Measurements from ENCODE around the gene CACNG6.

Gene CACNG6

DNA sequence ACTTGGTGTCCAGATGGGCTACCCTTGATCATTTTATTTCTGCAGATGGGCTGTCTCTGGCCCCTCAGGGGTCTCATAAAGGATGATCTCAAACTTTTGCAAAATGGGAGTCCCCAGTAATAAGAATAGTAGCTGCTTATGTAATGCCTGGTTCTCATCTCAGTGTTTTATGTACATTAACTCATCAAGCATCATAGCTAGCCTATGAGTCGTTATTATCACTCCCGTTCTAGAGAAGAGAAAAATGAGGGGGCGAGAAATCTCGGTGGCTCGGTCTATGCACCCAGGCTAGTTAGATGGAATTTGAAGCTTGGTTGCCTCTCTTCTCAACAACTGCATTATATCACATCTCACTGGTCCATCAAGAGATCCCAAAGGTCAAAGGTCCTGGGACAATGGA lies 3.4 kb downstream of the CACNG6 start:
- no peak overlapping the region for H3K27ac ChIP-seq
- no peak for DNase-seq (ENCODE audit: low read depth, low spot score)

DNA sequence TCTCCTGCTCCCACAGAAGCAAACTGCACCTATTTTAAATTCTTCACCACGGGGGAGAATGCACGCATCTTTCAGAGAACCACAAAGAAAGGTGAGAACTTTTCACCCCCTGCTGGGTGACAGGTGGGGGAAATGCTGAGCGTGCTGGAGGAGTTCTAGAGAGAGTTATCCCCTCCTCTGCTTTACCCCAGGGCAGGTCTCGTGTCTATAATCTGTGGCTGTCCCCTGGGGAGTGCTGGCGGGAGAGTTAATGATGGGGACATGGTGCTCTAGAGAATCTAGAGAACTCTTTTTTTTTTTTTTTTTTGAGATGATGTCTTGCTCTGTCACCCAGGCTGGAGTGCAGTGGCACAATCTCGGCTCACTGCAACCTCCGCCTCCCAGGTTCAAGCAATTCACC lies 6.8 kb downstream of the CACNG6 start:
- no peak overlapping the region for H3K27ac ChIP-seq
- DNase-seq (ENCODE audit: low read depth, low spot score): no peak

DNA sequence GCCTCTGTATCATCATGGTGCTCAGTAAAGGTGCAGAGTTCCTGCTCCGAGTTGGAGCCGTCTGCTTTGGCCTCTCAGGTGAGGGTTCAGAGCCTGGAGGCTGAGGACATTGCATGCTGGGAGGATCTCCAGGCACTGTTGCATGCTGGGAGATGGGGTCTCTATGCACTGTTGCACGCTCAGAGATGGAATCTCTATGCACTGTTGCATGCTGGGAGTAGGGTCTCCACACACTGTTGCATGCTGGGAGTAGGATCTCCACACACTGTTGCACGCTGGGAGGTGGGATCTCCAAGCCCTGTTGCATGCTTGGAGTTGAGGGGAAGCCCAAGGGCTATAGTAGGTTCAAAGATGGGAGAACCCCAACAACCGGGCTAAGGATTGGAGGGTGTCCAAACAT lies 8.3 kb downstream of the CACNG6 start:
- DNase-seq (ENCODE audit: low read depth, low spot score): no peak
- H3K27ac ChIP-seq: no peak overlapping the region

DNA sequence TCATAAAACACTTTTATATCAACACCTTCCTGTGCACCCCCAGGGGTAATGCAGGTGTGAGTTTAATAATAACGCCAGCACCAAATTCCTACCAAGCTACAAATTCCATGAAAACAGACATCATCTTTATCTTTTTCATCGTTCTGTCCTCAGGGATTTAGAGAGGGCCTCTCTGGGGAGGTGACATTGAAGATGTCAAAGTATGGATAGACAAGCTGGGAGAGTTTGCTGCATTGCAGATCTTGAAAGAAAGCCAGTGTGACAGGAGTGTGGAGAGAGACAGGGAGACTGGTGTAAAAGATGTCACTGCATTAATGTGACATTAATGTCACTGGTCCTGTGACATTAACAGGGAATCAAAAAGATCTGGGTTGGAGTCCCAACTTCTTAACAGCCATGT lies 10.1 kb downstream of the CACNG6 start:
- DNase-seq (ENCODE audit: low read depth, low spot score): no peak
- H3K27ac ChIP-seq: no peak overlapping the region

DNA sequence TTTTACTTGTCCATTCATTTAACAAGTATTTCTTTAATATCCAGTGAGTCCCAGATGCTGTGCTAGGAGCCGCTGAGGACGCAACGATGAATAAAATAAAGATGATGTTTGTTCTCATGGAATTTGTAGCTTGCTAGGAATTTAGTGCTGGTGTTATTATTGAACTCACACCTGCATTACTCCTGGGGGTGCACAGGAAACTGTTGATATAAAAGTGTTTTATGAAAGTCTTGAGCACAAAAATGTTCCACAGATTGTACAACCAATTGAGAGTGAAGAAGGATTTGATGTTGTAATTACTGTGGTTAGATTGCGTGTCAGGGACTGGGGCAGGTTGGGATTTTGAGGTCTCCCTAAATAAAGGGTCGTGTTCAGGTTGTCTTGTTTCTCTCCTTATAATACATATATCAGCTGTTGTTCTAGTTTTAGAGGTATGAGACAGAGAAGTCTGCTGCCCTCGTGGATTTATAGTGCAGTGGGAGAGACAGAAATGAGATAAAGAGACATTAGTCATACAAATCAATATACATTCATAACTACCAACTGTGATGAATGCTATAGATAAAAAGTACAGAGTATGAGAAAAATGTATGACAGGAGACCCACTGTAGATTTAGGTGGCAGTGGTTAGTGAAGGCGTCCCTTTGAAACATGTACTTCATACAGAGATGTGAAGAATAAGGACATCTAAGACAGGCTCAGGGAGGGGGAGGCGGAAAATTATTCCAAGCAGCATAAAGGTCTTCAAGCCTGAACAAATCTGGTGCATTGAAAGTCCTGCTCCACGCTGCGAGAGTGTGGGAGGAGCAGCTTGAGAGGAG lies 11.3 kb downstream of the CACNG6 start:
- DNase-seq (ENCODE audit: low read depth, low spot score): no peak

DNA sequence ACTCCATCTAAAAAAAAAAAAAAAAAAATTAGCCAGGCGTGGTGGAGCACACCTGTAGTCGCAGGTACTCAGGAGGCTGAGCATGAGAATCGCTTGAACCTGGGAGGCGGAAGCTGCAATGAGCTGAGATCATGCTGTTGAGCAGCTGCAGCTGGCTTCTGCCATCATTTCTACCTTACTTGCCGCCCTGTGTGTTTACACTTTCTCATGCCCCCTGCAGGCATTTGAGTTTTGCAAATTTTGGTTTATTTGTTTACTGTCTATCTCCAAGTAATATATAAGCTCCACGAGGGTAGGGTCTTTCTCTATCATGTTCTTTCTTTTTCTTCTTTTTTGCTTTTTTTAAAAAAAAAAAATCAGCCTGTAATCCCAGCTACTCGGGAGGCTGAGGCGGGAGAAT lies 18.0 kb downstream of the CACNG6 start:
- no peak for DNase-seq (ENCODE audit: low read depth, low spot score)
- no peak overlapping the region for H3K27ac ChIP-seq

More for the DNA sequence above, 11.3 kb downstream of the CACNG6 start:
- no peak overlapping the region for H3K27ac ChIP-seq

DNA sequence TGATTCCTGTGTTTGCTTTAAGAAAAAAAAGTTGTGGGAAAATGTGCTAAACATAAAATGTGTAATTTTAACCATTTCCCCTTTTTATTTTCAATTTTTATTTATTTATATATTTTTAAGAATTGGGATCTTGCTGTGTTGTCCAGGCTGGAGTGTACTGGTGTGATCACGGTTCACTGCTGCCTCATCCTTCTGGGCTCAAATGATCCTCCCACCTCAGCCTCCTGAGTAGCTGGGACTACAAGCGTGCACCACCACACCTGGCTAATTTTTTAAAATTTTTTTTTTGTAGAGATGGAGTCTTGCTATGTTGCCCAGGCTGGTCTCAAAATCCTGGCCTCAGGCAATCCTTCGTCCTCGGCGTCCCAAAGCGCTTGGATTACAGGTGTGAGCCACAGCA lies 19.0 kb downstream of the CACNG6 start:
- DNase-seq (ENCODE audit: low read depth, low spot score): no peak
- no peak overlapping the region for H3K27ac ChIP-seq

DNA sequence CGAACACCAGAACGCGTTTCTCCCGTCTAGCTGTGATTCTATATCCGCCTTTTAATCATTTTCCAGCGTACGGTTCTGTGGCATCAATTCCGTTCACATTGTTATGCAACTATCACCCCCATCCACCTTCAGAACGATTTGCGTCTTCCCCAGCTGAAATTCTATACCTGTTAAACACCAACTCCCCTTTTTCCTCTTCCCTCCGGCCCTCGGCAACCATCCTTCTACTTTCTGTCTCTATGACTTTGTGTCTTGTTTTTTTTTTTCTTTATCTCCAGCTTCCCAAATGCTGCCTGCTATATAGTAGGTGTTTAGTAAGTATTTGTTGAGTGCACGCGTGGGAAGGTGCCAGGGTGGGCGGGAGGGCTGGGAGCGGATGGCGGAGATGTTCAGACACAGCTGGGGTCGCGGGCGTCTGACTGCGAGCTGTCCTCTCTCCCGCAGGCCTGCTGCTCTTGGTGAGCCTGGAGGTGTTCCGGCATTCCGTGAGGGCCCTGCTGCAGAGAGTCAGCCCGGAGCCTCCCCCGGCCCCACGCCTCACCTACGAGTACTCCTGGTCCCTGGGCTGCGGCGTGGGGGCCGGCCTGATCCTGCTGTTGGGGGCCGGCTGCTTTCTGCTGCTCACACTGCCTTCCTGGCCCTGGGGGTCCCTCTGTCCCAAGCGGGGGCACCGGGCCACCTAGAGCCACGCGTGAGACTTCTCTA lies 20.2 kb downstream of the CACNG6 start:
- H3K27ac ChIP-seq: no peak overlapping the region
- DNase-seq (ENCODE audit: low read depth, low spot score): no peak

DNA sequence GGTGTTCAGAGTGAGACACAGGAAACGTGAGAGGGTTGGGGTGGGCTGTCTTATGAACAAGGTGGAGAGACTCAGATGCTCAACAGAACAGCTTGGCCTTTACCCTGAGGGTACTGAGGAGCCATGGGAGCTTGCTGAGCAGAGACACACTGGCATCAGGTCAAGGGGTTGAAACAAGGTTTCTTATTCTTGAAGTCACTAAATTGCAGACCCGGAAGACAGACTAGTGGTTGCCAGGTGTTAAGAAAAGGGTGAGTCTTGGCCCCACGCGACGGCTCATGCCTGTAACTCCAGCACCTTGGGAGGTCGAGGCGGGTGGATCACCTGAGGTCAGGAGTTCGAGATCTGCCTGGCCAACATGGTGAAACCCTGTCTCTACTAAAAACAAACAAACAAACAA lies 22.4 kb downstream of the CACNG6 start:
- no peak for DNase-seq (ENCODE audit: low read depth, low spot score)
- no peak overlapping the region for H3K27ac ChIP-seq

DNA sequence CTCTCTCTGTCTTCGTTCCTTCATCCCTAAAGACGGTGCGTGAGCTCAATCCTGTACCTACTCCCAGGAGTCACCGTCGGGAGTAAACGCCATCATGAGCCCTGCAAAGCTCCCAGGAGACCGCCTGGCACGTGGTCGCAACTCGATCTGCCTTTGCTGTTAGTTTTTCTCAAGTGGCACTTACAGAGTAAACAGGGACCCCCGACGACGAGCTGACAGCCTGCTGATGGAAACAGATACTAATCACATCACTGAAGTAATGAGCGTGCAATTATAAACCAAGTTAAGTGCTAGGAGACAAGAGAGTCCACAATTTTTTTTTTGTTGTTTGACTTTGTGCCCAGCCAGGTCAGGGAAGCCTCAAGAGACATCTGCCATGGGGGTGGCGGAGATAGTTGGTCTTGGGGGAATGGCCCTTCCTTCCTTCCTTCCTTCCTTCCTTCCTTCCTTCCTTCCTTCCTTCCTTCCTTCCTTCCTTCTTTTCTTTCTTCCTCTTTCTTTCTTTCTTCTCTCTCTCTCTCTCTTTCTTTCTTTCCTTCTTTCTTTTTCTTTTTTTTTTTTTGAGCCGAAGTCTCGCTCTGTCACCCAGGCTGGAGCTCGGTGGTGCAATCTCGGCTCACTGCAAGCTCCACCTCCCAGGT lies 23.6 kb downstream of the CACNG6 start:
- H3K27ac ChIP-seq: no peak overlapping the region
- no peak for DNase-seq (ENCODE audit: low read depth, low spot score)

DNA sequence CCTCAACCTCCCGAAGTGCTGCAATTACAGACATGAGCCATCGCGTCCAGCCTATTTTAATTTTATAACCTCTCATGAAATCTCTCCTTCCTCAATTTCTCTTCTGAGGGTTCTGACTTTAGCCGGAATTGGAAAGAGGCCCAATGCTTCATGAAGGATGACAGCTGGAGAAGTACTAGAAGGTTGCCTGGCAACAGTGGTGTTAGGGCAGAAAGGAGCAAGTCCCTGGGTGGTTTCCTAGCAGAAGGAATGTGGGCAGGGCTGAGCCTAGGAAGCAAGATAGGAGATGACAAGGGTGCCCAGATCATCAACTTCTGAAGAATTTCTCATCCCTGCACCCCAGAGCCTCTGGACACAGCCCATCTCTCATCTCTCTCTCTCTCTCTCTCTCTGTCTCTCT lies 25.8 kb downstream of the CACNG6 start:
- no peak overlapping the region for H3K27ac ChIP-seq
- no peak for DNase-seq (ENCODE audit: low read depth, low spot score)

DNA sequence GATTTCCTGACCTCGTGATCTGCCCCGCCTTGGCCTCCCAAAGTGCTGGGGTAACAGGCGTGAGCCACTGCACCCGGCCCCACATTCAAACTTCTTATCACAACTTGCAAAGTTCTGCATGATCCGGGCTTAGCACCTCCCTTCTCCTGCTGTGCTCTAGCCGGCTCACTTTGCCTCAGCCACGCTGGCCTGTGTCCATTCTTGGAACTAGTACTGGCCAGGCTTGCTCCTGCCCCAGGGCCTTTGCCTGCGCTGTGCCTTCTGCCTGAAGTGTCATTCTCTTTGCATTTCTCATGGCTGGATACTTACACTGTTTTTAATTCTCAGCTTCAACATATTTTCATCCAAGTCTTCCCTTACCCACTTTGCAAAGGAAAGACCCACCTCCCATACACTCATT lies 29.9 kb downstream of the CACNG6 start:
- no peak for DNase-seq (ENCODE audit: low read depth, low spot score)
- no peak overlapping the region for H3K27ac ChIP-seq

DNA sequence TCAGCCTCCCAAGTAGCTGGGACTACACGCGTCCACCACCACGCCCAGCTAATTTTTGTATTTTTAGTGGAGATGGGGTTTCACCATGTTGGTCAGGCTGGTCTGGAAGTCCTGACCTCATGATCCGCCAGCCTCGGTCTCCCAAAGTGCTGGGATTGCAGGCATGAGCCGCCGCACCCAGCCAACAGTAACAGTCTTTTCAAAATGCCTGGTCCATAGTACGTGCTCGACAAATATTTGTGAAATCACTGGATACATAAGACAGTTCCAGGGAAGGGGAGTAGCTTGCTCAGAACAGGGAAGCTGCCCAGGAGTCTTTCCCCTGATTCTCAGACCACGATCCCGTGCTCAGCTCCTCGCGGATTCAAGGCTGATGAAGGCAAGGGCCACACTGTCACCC lies 30.5 kb downstream of the CACNG6 start:
- DNase-seq (ENCODE audit: low read depth, low spot score): no peak
- no peak overlapping the region for H3K27ac ChIP-seq

DNA sequence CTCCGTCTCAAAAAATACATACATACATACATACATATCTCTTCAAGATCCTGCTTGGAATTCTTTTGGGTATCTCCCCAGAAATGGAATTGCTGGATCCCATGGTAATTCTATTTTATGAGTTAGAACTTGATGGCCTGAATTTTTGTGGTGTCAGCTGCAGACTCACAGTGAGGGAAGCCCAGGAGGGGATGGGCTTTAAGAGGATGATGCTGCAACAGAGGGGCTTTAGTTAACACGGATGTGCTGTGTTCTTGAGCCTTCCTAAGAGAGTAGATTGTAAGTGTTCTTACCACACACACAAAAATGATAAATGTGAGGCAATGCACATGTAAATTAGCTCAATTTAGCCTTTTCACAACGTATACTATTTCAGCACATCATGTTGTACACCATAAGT lies 31.8 kb downstream of the CACNG6 start:
- no peak overlapping the region for H3K27ac ChIP-seq
- no peak for DNase-seq (ENCODE audit: low read depth, low spot score)

DNA sequence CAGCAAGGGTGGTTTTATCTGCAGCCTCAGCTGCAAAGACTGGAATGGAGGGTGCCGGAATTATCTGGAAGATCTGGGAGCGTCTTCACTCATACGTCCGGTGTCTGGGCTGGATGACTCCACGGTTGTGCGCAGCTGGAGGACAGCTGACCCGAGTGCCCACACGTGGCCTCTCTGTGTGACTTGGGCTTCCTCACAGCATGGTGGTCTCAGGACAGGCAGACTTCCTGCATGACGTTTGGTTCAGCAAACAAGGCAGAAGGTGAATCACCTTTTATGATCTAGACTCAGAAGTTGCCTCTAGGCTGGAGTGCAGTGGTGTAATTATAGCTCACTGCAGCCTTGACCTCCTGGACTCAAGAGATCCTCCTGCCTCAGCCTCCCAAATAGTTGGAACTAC lies 33.2 kb downstream of the CACNG6 start:
- DNase-seq (ENCODE audit: low read depth, low spot score): no peak
- no peak overlapping the region for H3K27ac ChIP-seq

DNA sequence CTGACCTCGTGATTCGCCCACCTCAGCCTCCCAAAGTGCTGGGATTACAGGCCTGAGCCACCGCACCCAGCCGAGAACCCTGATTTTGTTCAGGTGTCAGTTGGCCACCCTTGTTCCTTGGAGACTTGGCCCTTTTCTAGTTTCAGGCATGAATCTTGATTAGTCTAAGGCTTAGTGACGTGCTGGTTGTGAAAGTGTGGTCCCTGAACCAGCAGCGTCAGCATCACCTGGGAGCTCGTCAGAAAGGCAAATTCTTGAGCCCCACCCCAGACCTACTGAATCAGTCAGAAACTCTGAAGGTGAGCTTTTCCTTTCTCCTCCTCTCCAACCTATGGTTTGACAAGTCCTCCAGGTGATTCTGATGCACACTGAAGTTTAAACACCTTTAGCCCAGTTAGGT lies 35.2 kb downstream of the CACNG6 start:
- no peak overlapping the region for H3K27ac ChIP-seq
- no peak for DNase-seq (ENCODE audit: low read depth, low spot score)

DNA sequence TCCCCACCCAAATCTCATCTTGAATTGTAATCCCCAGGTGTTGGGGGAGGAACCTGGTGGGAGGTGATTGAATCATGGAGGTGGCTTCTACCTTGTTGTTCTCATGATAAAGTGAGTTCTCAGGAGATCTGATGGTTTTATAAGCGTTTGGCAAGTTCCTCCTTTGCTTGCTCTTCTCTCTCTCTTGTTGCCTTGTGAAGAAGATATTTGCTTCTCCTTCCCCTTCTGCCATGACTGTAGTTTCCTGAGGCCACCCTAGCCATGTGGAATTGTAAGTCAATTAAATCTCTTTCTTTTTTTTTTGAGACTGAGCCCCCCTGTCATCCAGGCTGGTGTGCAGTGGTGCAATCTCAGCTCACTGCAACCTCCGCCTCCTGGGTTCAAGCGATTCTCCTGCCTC lies 37.9 kb downstream of the CACNG6 start:
- H3K27ac ChIP-seq: no peak overlapping the region
- DNase-seq (ENCODE audit: low read depth, low spot score): no peak

DNA sequence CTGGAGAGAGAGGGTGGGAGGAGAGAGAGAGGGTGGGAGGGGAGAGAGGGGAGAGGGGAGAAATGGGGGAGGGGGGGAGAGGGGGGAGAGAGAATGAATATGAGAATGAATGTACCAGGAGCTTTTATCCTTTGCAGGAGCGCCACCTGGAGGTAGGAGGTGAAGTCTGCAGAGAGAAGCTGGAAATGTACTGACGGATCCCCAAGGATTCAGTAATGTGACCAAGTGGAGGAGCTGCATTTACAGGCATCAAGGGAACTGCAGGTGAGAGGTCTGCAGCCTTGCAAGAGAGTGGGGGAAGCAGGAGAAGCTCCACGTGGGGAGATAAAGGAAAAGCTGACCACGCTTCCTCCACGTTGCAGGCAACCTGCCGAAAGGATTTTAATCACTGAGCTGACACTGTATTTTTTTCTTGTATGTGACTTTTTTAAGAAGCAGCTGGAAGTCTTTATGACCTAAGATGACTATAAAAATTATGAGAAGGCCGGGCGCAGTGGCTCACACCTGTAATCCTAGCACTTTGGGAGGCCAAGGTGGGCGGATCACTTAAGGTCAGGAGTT lies 38.6 kb downstream of the CACNG6 start:
- H3K27ac ChIP-seq: no peak overlapping the region
- no peak for DNase-seq (ENCODE audit: low read depth, low spot score)

DNA sequence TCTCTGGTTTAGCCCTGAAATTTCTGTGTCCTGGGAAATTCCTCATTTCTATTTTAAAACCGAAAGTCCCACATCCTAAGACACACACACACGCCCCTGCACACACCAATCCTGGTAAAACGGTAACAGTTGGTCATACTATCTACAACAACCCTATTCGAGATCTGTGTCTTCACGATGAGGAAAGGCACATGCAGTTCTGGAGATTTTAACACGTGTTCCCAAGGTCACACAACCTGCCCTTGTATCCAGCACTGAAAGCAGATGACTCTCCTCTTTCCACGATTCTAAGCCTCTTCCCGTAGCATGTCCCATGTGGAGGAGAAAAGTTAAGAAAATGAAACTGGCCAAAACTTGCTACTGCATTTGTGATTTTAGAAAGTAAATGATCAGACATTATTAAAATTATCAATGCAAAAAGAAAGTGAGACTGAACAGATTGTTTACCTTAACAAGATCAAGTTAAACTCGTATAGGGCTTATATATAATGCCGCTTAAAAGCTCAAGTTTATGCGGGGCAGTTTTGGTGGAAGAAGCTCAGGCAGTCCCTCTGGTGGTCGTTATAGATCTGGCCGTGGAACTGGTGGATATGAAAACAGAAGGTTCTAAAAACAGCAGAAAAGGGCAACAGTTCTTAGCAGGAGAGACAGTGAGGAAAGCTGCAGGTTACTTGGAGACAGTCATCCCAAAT lies 39.6 kb downstream of the CACNG6 start:
- H3K27ac ChIP-seq: no peak overlapping the region
- no peak for DNase-seq (ENCODE audit: low read depth, low spot score)

All from epithelial cell of prostate (primary cell).